ENCODE measurements around the gene MSI2.

Gene MSI2

GRCh38 chr17:57337390-57337789 lies 81.1 kb downstream of the MSI2 start:
- no peak for TF ChIP-seq CTCF (IDR thresholded peaks at IDR 0.05; ENCODE audit: insufficient read depth, low read depth, low read length, missing control alignments)
- no peak for DNase-seq (ENCODE audit: low read depth)

DNA sequence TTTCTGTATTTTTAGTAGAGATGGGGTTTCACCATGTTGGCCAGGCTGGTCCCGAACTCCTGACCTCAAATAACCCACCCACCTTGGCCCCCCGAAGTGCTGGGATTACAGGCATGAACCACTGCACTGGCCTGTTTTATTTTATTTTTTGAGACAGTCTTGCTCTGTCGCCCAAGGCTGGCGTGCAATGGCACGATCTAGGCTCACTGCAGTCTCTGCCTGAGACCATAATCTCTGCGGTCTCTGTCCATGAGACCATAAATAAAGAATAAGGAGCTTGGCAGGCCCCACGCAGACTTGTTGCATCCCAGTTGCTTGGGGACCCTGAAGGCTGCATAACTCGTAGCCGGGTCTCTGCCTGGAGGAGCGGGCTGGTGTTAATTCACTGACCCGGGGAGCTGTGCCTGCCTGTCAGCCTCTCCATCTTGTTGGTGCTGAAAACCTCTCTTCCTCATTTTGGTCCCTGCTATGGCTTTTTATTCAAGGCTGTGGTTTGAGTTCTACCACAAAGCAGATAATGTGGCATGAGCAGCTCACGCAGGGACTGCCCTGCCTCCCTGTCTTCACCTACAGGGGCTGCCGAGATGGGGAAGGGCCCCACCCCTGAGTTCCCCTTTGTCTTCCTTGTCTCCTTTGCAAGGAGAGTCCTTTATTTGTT lies 82.1 kb downstream of the MSI2 start:
- peak; percentile 59 for DNase-seq (ENCODE audit: low read depth)
- TF ChIP-seq CTCF (IDR thresholded peaks at IDR 0.05; ENCODE audit: insufficient read depth, low read depth, low read length, missing control alignments) = no peak
- no peak overlapping the region for H3K4me3 ChIP-seq (ENCODE audit: low read depth, low read length)

More at GRCh38 chr17:57337390-57337789, 81.1 kb downstream of the MSI2 start:
- no peak overlapping the region for H3K4me3 ChIP-seq (ENCODE audit: low read depth, low read length)

GRCh38 chr17:57340160-57340981 lies 84.0 kb downstream of the MSI2 start:
- no peak for DNase-seq (ENCODE audit: low read depth)
- H3K4me3 ChIP-seq (ENCODE audit: low read depth, low read length) = no peak overlapping the region
- TF ChIP-seq CTCF (IDR thresholded peaks at IDR 0.05; ENCODE audit: insufficient read depth, low read depth, low read length, missing control alignments) = no peak

DNA sequence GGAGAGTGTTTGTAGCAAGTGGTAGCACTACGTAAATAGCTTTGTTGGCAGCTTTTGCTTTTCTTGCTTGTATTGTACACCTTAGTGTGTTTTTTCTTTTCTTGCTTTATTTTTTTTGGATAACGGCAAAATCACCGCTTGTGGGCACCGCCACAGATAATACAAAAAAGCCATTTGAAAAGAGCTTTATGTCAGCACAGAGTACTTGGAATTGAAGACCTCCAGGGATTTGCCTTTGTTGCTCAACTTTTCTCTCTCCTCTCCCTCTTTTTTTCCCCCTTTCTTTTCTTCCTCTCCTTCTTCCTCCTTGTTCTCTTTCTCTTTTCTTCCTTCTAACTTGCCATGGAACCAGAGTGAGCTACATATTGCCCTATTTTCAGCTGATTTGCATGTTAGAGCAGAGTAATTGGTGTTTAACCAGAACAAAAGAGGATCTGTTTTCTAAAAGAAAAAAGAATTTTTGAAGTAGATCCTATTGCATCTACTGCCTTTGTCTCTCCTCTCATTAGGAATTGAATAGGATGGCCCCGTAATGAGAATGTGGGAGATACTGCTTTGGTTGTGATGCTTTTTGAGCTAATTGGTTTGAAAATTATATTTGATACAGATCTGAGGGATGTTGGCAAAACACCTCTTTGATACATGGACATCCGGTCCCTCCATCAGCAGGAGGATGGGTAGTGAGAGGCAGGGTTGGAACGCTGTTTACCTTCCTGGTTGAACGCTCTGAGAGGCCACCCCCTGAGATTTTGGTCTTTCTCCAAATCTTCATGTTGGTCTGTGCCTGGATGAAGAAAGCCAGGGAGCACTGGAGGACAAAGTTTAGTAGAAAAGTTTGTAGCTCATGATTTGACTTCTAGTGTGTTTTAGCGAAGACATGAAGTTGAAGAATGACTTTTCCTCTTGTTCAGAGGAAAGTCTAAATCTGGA lies 85.6 kb downstream of the MSI2 start:
- TF ChIP-seq CTCF (IDR thresholded peaks at IDR 0.05; ENCODE audit: insufficient read depth, low read depth, low read length, missing control alignments) = no peak
- no peak overlapping the region for H3K4me3 ChIP-seq (ENCODE audit: low read depth, low read length)
- DNase-seq (ENCODE audit: low read depth) = no peak

GRCh38 chr17:57342963-57343589 lies 86.8 kb downstream of the MSI2 start:
- no peak for DNase-seq (ENCODE audit: low read depth)
- no peak for TF ChIP-seq CTCF (IDR thresholded peaks at IDR 0.05; ENCODE audit: insufficient read depth, low read depth, low read length, missing control alignments)
- no peak overlapping the region for H3K4me3 ChIP-seq (ENCODE audit: low read depth, low read length)

GRCh38 chr17:57343717-57344116 lies 87.4 kb downstream of the MSI2 start:
- DNase-seq (ENCODE audit: low read depth) = no peak
- H3K4me3 ChIP-seq (ENCODE audit: low read depth, low read length) = no peak overlapping the region
- TF ChIP-seq CTCF (IDR thresholded peaks at IDR 0.05; ENCODE audit: insufficient read depth, low read depth, low read length, missing control alignments) = no peak
